BLaER1 treated with 17β-estradiol and CSF1 and Interleukin-3, amounts not matched to agents 10 nM and 100 nM (cell line): ENCODE results near the gene BMPER.

Experiments used
- H3K27ac ChIP-seq, 11 experiments: shearing (Covaris generic); formaldehyde crosslinking; 2 replicates each; pipeline ENCODE4 v1.8.1; 2022
- H3K27me3 ChIP-seq, 11 experiments: shearing (Covaris generic); formaldehyde crosslinking; 2 replicates each; pipeline ENCODE4 v1.8.1; 2022
- H3K36me3 ChIP-seq, 11 experiments: shearing (Covaris generic); formaldehyde crosslinking; 2 replicates each; pipeline ENCODE4 v1.8.1; 2022
- H3K4me1 ChIP-seq, 10 experiments: shearing (Covaris generic); formaldehyde crosslinking; 2 replicates each; pipeline ENCODE4 v1.8.1; 2022
- H3K4me2 ChIP-seq, 11 experiments: shearing (Covaris generic); formaldehyde crosslinking; 2 replicates each; pipeline ENCODE4 v1.8.1; 2022
- H3K4me3 ChIP-seq, 10 experiments: shearing (Covaris generic); formaldehyde crosslinking; 2 replicates each; pipeline ENCODE4 v1.8.1; 2022
- H3K9ac ChIP-seq, 11 experiments: shearing (Covaris generic); formaldehyde crosslinking; 2 replicates each; pipeline ENCODE4 v1.8.1; 2022
- H3K9me3 ChIP-seq, 11 experiments: shearing (Covaris generic); formaldehyde crosslinking; replicated peaks in 1 of 11; 2 replicates each; pipeline ENCODE4 v1.8.1; 2022
- H4K20me1 ChIP-seq, 11 experiments: shearing (Covaris generic); formaldehyde crosslinking; 2 replicates each; pipeline ENCODE4 v1.8.1; 2022
- Cebpa-rat ChIP-seq, 11 experiments: shearing (Covaris generic); IDR thresholded peaks; 2 replicates each; pipeline ENCODE4 v1.8.1; 2022

The BMPER gene

GRCh38 chr7:34109936-34110780 lies 204.8 kb downstream of the BMPER start:
- no peak overlapping the region for H3K4me2 ChIP-seq
- H3K4me3 ChIP-seq = no peak overlapping the region
- no peak overlapping the region for H3K9ac ChIP-seq
- H3K9me3 ChIP-seq = peaks cover 0 to 5% (median 3%) of the 10 kb centered on the region in 11 experiments; a peak in 7 of 22 replicates
- no peak overlapping the region for H3K27ac ChIP-seq
- no peak for TF ChIP-seq Cebpa-rat (IDR thresholded peaks at IDR 0.05)
- no peaks in the 10 kb centered on the region for H3K27me3 ChIP-seq
- no peaks in the 10 kb centered on the region for H4K20me1 ChIP-seq
- H3K4me1 ChIP-seq = no peaks in the 10 kb centered on the region
- H3K36me3 ChIP-seq = no peaks in the 10 kb centered on the region

DNA sequence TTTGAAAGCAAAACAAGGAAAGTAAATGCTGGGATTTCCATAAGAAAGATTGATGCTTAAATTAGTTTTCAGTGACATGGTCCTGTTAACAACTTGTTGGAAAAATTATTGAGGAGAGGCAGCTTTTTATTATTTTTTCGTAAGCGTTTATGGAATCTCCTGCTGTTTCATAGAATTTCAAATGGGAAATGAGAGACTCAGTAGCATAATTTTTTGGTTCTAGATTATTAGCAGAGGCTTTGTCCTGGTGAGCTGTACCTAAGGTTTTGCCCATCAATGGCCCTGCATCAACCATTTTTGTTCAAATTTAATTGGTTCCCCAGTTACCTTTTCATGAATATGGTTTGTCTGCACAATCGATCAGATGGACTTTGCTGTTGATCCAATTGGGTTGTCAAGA lies 205.7 kb downstream of the BMPER start:
- Histone ChIP-seq H3K4me3 (no peak overlapping the region), H3K9me3 (peaks cover 3 to 14% (median 9%) of the 10 kb centered on the region in 11 experiments; a peak in 12 of 22 replicates), H4K20me1 (no peaks in the 10 kb centered on the region), H3K27me3 (no peaks in the 10 kb centered on the region), H3K27ac (no peak overlapping the region), H3K9ac (no peak overlapping the region), H3K4me2 (no peak overlapping the region), H3K4me1 (no peaks in the 10 kb centered on the region), H3K36me3 (no peaks in the 10 kb centered on the region)
- no peak for TF ChIP-seq Cebpa-rat (IDR thresholded peaks at IDR 0.05)

GRCh38 chr7:34115503-34115902 lies 210.2 kb downstream of the BMPER start:
- Histone ChIP-seq H3K27ac (no peak overlapping the region), H3K9me3 (peaks cover 3 to 16% (median 11%) of the 10 kb centered on the region in 11 experiments; a peak in 12 of 22 replicates), H3K4me2 (no peak overlapping the region), H3K9ac (no peak overlapping the region), H3K4me1 (no peaks in the 10 kb centered on the region; a peak in 1 of 20 replicates), H3K27me3 (no peaks in the 10 kb centered on the region), H3K36me3 (no peaks in the 10 kb centered on the region), H4K20me1 (no peaks in the 10 kb centered on the region), H3K4me3 (no peak overlapping the region)
- no peak for TF ChIP-seq Cebpa-rat (IDR thresholded peaks at IDR 0.05)

GRCh38 chr7:34117573-34117972 lies 212.2 kb downstream of the BMPER start:
- no peak overlapping the region for H3K4me2 ChIP-seq
- no peak overlapping the region for H3K9ac ChIP-seq
- TF ChIP-seq Cebpa-rat (IDR thresholded peaks at IDR 0.05) = no peak
- peaks cover 3 to 16% (median 11%) of the 10 kb centered on the region in 11 experiments; a peak in 12 of 22 replicates for H3K9me3 ChIP-seq
- no peaks in the 10 kb centered on the region; a peak in 1 of 20 replicates for H3K4me1 ChIP-seq
- no peak overlapping the region for H3K27ac ChIP-seq
- no peaks in the 10 kb centered on the region for H3K27me3 ChIP-seq
- H3K36me3 ChIP-seq = no peaks in the 10 kb centered on the region
- no peak overlapping the region for H3K4me3 ChIP-seq
- H4K20me1 ChIP-seq = no peaks in the 10 kb centered on the region

DNA sequence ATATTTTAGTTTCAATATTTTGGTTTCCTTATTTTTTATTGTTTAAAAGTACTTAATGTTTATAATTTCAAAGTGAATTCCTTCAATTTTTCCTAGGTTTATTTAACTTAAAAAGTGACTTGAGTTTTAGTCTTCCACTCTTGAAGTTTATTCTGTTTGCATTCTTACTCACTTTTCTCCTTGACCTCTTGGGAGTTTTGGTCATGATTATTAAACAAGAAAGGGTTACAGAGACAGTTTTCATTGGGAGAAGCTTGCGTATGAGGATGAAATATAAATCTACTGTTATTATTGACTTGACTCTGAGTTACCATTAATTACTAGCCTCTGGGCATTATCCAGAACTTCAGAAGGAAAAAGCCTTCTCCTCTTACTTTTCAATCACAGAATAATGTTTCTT lies 216.0 kb downstream of the BMPER start:
- no peaks in the 10 kb centered on the region; a peak in 1 of 20 replicates for H3K4me1 ChIP-seq
- no peaks in the 10 kb centered on the region for H3K27me3 ChIP-seq
- H3K4me3 ChIP-seq = no peak overlapping the region
- no peak for TF ChIP-seq Cebpa-rat (IDR thresholded peaks at IDR 0.05)
- H3K36me3 ChIP-seq = no peaks in the 10 kb centered on the region
- H4K20me1 ChIP-seq = no peaks in the 10 kb centered on the region
- H3K9me3 ChIP-seq = peaks cover 20 to 32% (median 26%) of the 10 kb centered on the region in 11 experiments
- H3K27ac ChIP-seq = no peak overlapping the region
- H3K9ac ChIP-seq = no peak overlapping the region
- no peak overlapping the region for H3K4me2 ChIP-seq

GRCh38 chr7:34123316-34123715 lies 218.0 kb downstream of the BMPER start:
- no peaks in the 10 kb centered on the region for H3K27me3 ChIP-seq
- H3K27ac ChIP-seq = no peak overlapping the region
- no peak overlapping the region for H3K4me2 ChIP-seq
- H3K4me1 ChIP-seq = no peaks in the 10 kb centered on the region; a peak in 1 of 20 replicates
- H3K9ac ChIP-seq = no peak overlapping the region
- H4K20me1 ChIP-seq = no peaks in the 10 kb centered on the region
- TF ChIP-seq Cebpa-rat (IDR thresholded peaks at IDR 0.05) = no peak
- peaks cover 20 to 33% (median 26%) of the 10 kb centered on the region in 11 experiments for H3K9me3 ChIP-seq
- H3K4me3 ChIP-seq = no peak overlapping the region
- no peaks in the 10 kb centered on the region for H3K36me3 ChIP-seq

- H3K4me1 ChIP-seq = peaks cover 0 to 13% (median 7%) of the 10 kb centered on the region in 10 experiments; a peak in 11 of 20 replicates
- H3K9me3 ChIP-seq = peaks cover 20 to 33% (median 26%) of the 10 kb centered on the region in 11 experiments
- no peak overlapping the region for H3K27ac ChIP-seq
- no peak overlapping the region for H3K4me3 ChIP-seq
- no peaks in the 10 kb centered on the region for H4K20me1 ChIP-seq
- H3K36me3 ChIP-seq = no peaks in the 10 kb centered on the region
- no peak for TF ChIP-seq Cebpa-rat (IDR thresholded peaks at IDR 0.05)
- H3K9ac ChIP-seq = no peak overlapping the region
- no peak overlapping the region for H3K4me2 ChIP-seq
- no peaks in the 10 kb centered on the region for H3K27me3 ChIP-seq
Observed at GRCh38 chr7:34124765-34125164, 219.4 kb downstream of the BMPER start.

- no peaks in the 10 kb centered on the region for H3K36me3 ChIP-seq
- no peak overlapping the region for H3K4me3 ChIP-seq
- TF ChIP-seq Cebpa-rat (IDR thresholded peaks at IDR 0.05) = no peak
- H3K9ac ChIP-seq = no peak overlapping the region
- H4K20me1 ChIP-seq = no peaks in the 10 kb centered on the region
- H3K4me1 ChIP-seq = peaks cover 0 to 16% (median 7%) of the 10 kb centered on the region in 10 experiments; a peak in 11 of 20 replicates
- H3K9me3 ChIP-seq = peaks cover 20 to 28% (median 25%) of the 10 kb centered on the region in 11 experiments
- no peak overlapping the region for H3K27ac ChIP-seq
- H3K27me3 ChIP-seq = no peaks in the 10 kb centered on the region
- H3K4me2 ChIP-seq = peak overlapping the region in 7 of 11 experiments; percentile 29 to 56 (median 46); a peak in 9 of 22 replicates
Observed at GRCh38 chr7:34128762-34129161, 223.4 kb downstream of the BMPER start.

DNA sequence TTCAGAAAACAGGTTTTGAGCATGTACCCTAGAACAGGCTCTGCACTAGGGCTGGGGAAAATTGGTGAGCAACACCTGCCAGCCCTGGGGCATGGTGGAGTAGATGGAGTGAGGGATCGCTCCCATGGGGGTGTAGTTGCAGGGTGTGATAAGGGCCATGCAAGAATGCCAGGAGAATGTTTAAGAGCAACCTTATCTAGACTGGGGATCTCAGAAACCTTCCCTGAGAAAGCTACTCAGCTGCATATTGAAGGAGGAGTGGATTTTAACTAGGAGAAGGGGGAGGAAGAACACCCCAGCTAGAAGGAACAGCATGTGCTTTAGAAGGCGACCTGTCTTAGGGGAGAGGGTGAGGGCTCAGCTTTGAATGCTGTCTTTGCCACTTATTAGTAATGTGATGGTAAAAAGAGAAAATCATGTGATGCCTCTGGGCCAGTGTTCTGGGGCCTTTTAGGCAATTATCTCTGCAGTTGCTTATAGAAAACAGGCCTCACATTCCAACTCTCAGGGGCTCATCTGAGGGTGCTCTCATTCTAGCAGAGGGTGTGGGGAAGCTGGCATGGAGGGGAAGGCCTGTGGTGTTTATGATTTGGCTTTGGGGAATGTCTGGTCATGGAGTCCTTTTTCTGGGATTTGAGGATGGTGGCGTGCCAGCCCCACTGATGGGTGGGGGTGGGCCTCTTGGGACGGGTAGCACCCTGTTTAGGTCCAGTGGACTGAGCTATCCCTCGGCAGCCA lies 225.4 kb downstream of the BMPER start:
- no peaks in the 10 kb centered on the region for H3K36me3 ChIP-seq
- no peak for TF ChIP-seq Cebpa-rat (IDR thresholded peaks at IDR 0.05)
- H4K20me1 ChIP-seq = no peaks in the 10 kb centered on the region
- H3K9ac ChIP-seq = no peak overlapping the region
- no peaks in the 10 kb centered on the region for H3K27me3 ChIP-seq
- H3K4me2 ChIP-seq = no peak overlapping the region
- no peak overlapping the region for H3K4me3 ChIP-seq
- no peak overlapping the region for H3K27ac ChIP-seq
- peaks cover 0 to 16% (median 7%) of the 10 kb centered on the region in 10 experiments; a peak in 11 of 20 replicates for H3K4me1 ChIP-seq
- H3K9me3 ChIP-seq = peaks cover 2 to 9% (median 6%) of the 10 kb centered on the region in 11 experiments; a peak in 18 of 22 replicates
